ENCODE measurements around the gene ATP2B3. TPM values are rescaled to one million over a fixed set of nuclear protein-coding genes. Genes with fewer than 3 reads are reported as not detected.
"Not testable (repeated sequence)": the region's sequence is repeated elsewhere in the genome, so short reads cannot be mapped to it uniquely, and the experiment has no call there.

Gene ATP2B3
- total RNA-seq, 1 donor from 2014 or later, result 0.12 TPM

- intact Hi-C loops (cut with micrococcal nuclease), result no loop called here
Observed at GRCh38 chrX:153592091-153592833, 74.8 kb downstream of the ATP2B3 start.

- intact Hi-C loops (cut with micrococcal nuclease), result no loop called here
Observed at GRCh38 chrX:153592966-153593688, 75.7 kb downstream of the ATP2B3 start.

GRCh38 chrX:153593811-153594500, 76.5 kb downstream of the ATP2B3 start:
- intact Hi-C loops (cut with micrococcal nuclease), result no loop called here

GRCh38 chrX:153595387-153595786, 77.9 kb downstream of the ATP2B3 start:
- intact Hi-C loops (cut with micrococcal nuclease), result loop anchor here (5.0 kb wide), 4 partner anchors 52 to 763 kb away; partner anchors contain the start of genes CETN2, DUSP9, IDH3G and NSDHL

- intact Hi-C loops (cut with micrococcal nuclease), result loop anchor here (5.0 kb wide), 4 partner anchors 51 to 764 kb away; partner anchors contain the start of genes CETN2, DUSP9, IDH3G and NSDHL
Observed at GRCh38 chrX:153595859-153596857, 78.7 kb downstream of the ATP2B3 start.

- intact Hi-C loops (cut with micrococcal nuclease), result loop anchor here (5.0 kb wide), 4 partner anchors 50 to 765 kb away; partner anchors contain the start of genes CETN2, DUSP9, IDH3G and NSDHL
Observed at GRCh38 chrX:153596981-153597750, 79.7 kb downstream of the ATP2B3 start.

- intact Hi-C loops (cut with micrococcal nuclease), result loop anchor here (1.0 to 5.0 kb wide), 11 partner anchors 12 to 766 kb away; partner anchors contain the start of genes ABCD1, ARHGAP4, BCAP31 and CETN2
Observed at GRCh38 chrX:153598541-153599191, 81.2 kb downstream of the ATP2B3 start, which contains the start of gene CCNQ. TSS of gene CCNQ (minus strand) at chrX:153599139. CDS start at chrX:153599073, 66 bp downstream.

- intact Hi-C loops (cut with micrococcal nuclease), result loop anchor here (1.0 to 5.0 kb wide), 10 partner anchors 11 to 767 kb away; partner anchors contain the start of genes ABCD1, ARHGAP4, BCAP31 and CETN2
Observed at GRCh38 chrX:153599192-153600031, 82.0 kb downstream of the ATP2B3 start.

- intact Hi-C loops (cut with micrococcal nuclease), result no loop called here
Observed at GRCh38 chrX:153600032-153600373, 82.6 kb downstream of the ATP2B3 start.

- intact Hi-C loops (cut with micrococcal nuclease), result no loop called here
Observed at GRCh38 chrX:153600921-153601320, 83.5 kb downstream of the ATP2B3 start.

- intact Hi-C loops (cut with micrococcal nuclease), result no loop called here
Observed at GRCh38 chrX:153601511-153602110, 84.2 kb downstream of the ATP2B3 start.

- intact Hi-C loops (cut with micrococcal nuclease), result no loop called here
Observed at GRCh38 chrX:153602601-153603000, 85.2 kb downstream of the ATP2B3 start.

- intact Hi-C loops (cut with micrococcal nuclease), result no loop called here
Observed at GRCh38 chrX:153603131-153603656, 85.8 kb downstream of the ATP2B3 start.

GRCh38 chrX:153604666-153605380, 87.4 kb downstream of the ATP2B3 start:
- intact Hi-C loops (cut with micrococcal nuclease), result not testable (repeated sequence)

GRCh38 chrX:153606503-153606902, 89.1 kb downstream of the ATP2B3 start:
- intact Hi-C loops (cut with micrococcal nuclease), result no loop called here

- intact Hi-C loops (cut with micrococcal nuclease), result no loop called here
Observed at GRCh38 chrX:153608376-153608775, 90.9 kb downstream of the ATP2B3 start.

- intact Hi-C loops (cut with micrococcal nuclease), result no loop called here
Observed at GRCh38 chrX:153608806-153609205, 91.4 kb downstream of the ATP2B3 start.

Measured in T-helper 1 cell treated with Interleukin-12 subunit alpha and Interleukin-12 subunit beta and Interleukin-4 antibody, amounts not matched to agents 30 ng/mL and 1 ng/mL, for 36 hours (primary cell).